ENCODE measurements around the gene CD63.

The CD63 gene

DNA sequence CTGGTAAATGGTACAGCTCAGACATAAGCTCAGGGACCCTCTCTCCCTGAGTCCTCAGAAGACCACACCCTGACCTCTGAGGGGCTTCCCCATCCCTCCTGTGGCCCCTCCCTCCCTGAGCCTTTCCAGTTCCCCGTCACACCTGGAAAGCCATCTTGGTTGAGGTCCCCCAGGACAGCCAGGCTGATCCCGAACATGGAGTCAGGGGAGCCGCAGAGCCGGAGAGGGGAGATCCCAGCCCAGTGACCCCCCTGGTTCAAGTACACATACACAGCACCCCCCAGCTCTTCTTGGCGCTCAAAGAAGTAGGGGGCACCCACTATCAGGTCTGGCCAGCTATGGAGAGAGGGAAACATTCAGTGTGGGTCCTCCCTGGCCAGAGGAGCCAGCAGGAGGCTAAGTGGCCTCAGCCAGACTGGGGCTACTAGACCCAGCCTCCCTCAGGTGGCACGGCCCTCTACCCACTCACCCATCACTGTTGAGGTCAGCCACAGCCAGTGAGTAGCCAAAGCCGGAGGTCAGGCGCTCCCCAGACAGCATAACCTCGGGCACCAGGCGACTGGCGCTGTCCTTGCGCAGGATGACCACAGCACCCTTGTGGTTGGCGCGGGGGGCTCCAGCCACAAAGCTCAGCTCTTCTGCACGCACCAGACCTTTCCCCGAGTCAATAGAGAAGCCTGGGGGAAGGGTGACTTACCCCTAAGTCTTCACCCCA is 30.4 kb downstream of the CD63 start:
- FAIRE-seq = no peak
- TF ChIP-seq, protein P1, sequence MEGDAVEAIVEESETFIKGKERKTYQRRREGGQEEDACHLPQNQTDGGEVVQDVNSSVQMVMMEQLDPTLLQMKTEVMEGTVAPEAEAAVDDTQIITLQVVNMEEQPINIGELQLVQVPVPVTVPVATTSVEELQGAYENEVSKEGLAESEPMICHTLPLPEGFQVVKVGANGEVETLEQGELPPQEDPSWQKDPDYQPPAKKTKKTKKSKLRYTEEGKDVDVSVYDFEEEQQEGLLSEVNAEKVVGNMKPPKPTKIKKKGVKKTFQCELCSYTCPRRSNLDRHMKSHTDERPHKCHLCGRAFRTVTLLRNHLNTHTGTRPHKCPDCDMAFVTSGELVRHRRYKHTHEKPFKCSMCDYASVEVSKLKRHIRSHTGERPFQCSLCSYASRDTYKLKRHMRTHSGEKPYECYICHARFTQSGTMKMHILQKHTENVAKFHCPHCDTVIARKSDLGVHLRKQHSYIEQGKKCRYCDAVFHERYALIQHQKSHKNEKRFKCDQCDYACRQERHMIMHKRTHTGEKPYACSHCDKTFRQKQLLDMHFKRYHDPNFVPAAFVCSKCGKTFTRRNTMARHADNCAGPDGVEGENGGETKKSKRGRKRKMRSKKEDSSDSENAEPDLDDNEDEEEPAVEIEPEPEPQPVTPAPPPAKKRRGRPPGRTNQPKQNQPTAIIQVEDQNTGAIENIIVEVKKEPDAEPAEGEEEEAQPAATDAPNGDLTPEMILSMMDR (IDR thresholded peaks at IDR 0.05; ENCODE audit: insufficient read depth, missing control alignments) = no peak
- no peak for DNase-seq (ENCODE audit: insufficient read length, low spot score)

DNA sequence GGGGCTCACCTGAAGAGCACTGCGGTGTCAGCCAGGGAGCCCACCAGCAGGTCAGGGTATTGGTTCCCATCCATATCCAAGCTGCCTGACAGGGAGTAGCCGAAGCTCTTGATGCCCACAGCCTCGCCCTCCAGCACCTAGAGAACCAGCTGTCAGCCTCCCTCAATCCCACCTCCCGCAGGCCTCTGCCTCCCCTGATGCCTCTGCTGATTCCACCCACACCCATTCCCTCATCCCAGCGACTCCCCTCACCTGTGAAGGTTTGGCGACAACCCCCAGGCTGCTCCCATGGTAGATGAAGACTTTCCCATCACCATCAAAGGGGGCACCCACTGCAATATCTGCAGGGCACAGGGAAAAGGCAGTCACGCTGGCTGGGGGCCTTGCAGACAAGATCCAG is 31.1 kb downstream of the CD63 start:
- DNase-seq (ENCODE audit: insufficient read length, low spot score) (no peak), FAIRE-seq (no peak)
- TF ChIP-seq, protein P1 (IDR thresholded peaks at IDR 0.05; ENCODE audit: insufficient read depth, missing control alignments) = no peak

GRCh38 chr12:55696796-55697462 is 31.9 kb downstream of the CD63 start:
- FAIRE-seq (no peak), DNase-seq (ENCODE audit: insufficient read length, low spot score) (no peak)
- TF ChIP-seq, protein P1 (IDR thresholded peaks at IDR 0.05; ENCODE audit: insufficient read depth, missing control alignments) = no peak

DNA sequence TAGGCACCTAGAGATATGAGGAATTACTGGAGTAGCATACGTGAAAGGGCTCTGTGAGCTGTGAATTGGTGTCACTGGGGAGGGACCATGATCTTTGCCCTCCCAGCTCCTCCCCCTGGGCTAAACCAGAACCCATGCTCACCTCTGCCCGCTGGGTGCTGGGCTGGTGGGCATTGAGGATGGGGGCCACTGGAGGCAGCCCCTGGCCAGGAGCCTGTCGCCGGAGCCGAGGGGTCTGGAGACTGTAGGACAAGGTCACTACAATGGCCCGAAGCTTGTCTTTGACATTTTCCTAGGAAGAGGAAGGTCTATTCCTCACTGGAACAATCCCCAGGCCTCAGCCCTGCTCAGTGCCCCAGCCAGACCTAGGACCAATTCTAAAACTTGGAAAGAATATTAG is 32.7 kb downstream of the CD63 start:
- FAIRE-seq (no peak), DNase-seq (ENCODE audit: insufficient read length, low spot score) (no peak)
- TF ChIP-seq, protein P1 (IDR thresholded peaks at IDR 0.05; ENCODE audit: insufficient read depth, missing control alignments) = no peak

GRCh38 chr12:55695349-55695748 is 33.5 kb downstream of the CD63 start:
- DNase-seq (ENCODE audit: insufficient read length, low spot score) (no peak), FAIRE-seq (no peak)
- TF ChIP-seq, protein P1 (IDR thresholded peaks at IDR 0.05; ENCODE audit: insufficient read depth, missing control alignments) = no peak

- FAIRE-seq (no peak), DNase-seq (ENCODE audit: insufficient read length, low spot score) (no peak)
- TF ChIP-seq, protein P1 (IDR thresholded peaks at IDR 0.05; ENCODE audit: insufficient read depth, missing control alignments) = no peak
Observed at GRCh38 chr12:55694651-55695050, 34.2 kb downstream of the CD63 start.

DNA sequence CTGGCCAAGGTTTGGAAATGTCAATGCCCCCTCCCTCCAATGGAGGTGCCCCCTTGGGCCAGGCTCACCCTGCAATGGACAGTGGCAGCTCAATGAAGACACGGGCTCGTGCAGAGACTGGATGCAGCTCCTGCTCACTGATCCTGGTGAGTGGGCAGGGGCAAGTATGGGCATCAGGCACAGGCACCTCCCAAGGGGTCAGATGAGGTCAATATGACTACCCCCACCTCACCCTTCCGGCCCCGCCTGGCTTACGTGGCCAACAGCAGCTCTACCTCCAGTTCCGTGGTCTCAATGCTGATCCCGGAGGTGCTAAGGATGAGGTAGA is 34.7 kb downstream of the CD63 start:
- DNase-seq (ENCODE audit: insufficient read length, low spot score) = no peak
- TF ChIP-seq, protein P1 (IDR thresholded peaks at IDR 0.05; ENCODE audit: insufficient read depth, missing control alignments) = no peak
- FAIRE-seq = no peak

Data from D721Med (cell line).